DND-41 (cell line): ENCODE data around the gene RAPGEF5.

Source experiments
- EZH2 ChIP-seq: IDR thresholded peaks from 3 replicates; pipeline ENCODE4 v1.6.1; 2012; ENCODE audit warnings: borderline replicate concordance, low read depth, mild to moderate bottlenecking, moderate library complexity, low read length, inconsistent platforms; ENCODE audit not compliant: severe bottlenecking
- TF ChIP-seq, protein P1 (sequence below): IDR thresholded peaks from 2 replicates; pipeline ENCODE4 v1.5.1; 2012; ENCODE audit warnings: borderline replicate concordance, low read length, moderate library complexity, mild to moderate bottlenecking; ENCODE audit not compliant: poor library complexity, severe bottlenecking; ENCODE audit errors: extremely low read depth

- no peak for TF ChIP-seq EZH2
- TF ChIP-seq, protein P1, sequence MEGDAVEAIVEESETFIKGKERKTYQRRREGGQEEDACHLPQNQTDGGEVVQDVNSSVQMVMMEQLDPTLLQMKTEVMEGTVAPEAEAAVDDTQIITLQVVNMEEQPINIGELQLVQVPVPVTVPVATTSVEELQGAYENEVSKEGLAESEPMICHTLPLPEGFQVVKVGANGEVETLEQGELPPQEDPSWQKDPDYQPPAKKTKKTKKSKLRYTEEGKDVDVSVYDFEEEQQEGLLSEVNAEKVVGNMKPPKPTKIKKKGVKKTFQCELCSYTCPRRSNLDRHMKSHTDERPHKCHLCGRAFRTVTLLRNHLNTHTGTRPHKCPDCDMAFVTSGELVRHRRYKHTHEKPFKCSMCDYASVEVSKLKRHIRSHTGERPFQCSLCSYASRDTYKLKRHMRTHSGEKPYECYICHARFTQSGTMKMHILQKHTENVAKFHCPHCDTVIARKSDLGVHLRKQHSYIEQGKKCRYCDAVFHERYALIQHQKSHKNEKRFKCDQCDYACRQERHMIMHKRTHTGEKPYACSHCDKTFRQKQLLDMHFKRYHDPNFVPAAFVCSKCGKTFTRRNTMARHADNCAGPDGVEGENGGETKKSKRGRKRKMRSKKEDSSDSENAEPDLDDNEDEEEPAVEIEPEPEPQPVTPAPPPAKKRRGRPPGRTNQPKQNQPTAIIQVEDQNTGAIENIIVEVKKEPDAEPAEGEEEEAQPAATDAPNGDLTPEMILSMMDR = no peak
Measured at GRCh38 chr7:22387583-22387982, 30.6 kb upstream of the RAPGEF5 start.
